ENCODE data around the gene MCF2L2.

MCF2L2 gene

DNA sequence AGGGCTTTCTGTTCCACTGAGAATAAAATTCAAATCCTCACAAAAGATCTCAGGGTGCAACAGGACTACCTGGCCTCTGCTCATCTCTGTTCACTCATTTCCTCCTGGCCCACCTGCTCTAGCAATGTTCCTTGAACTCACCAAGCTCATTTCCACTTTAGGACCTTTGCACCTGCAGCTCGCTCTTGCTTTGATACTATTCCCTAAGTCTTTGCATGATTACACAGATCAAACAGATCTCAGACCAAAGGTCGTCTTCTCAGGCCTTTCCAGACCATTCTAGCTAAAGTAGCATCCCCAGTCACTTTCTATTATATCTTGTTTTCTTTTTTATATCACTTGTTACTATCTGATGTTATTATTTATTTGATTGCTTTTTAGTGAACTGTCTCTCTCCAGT is 120.7 kb downstream of the MCF2L2 start:
- no peak for TF ChIP-seq CTCF (IDR thresholded peaks at IDR 0.05; ENCODE audit: insufficient read depth, low read length, missing control alignments)
- H3K4me3 ChIP-seq (ENCODE audit: low read depth, low read length), result no peak overlapping the region
- POLR2A ChIA-PET, result interaction anchor here (0.7 kb wide), 1 partner anchor 22 kb away, joined by 3 read pairs; no protein-coding TSS in a partner anchor
- CTCF ChIA-PET, result no interaction called here
- no peak for DNase-seq (ENCODE audit: low read depth, low spot score)

GRCh38 chr3:183306798-183307671 is 121.4 kb downstream of the MCF2L2 start:
- no peak overlapping the region for H3K4me3 ChIP-seq (ENCODE audit: low read depth, low read length)
- ChIA-PET POLR2A (interaction anchor here (0.7 kb wide), 1 partner anchor 21 kb away, joined by 3 read pairs; no protein-coding TSS in a partner anchor), CTCF (no interaction called here)
- no peak for TF ChIP-seq CTCF (IDR thresholded peaks at IDR 0.05; ENCODE audit: insufficient read depth, low read length, missing control alignments)
- no peak for DNase-seq (ENCODE audit: low read depth, low spot score)

DNA sequence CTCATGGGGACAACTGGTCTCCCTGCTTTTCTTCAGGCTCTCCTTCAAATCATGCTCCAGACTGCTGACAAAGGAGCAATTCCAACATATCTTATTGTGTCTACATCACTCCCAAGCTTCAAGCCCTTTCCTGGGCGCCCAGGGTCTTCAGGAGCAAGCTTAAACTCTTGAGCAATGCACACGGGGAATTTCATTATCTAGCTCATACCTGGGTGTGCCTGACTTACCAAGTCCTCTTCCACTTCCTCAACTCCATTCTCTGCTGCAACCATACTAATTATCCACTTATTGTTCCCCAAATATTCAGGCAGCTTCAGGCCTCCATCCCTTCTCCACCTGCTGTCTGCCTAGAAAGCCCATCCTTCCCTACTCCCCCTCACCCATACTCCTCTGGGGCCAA is 124.7 kb downstream of the MCF2L2 start:
- no peak for TF ChIP-seq CTCF (IDR thresholded peaks at IDR 0.05; ENCODE audit: insufficient read depth, low read length, missing control alignments)
- H3K4me3 ChIP-seq (ENCODE audit: low read depth, low read length), result no peak overlapping the region
- ChIA-PET CTCF (interaction anchor here (0.8 kb wide), 1 partner anchor 80 kb away, joined by 5 read pairs; no protein-coding TSS in a partner anchor), POLR2A (no interaction called here)
- no peak for DNase-seq (ENCODE audit: low read depth, low spot score)

DNA sequence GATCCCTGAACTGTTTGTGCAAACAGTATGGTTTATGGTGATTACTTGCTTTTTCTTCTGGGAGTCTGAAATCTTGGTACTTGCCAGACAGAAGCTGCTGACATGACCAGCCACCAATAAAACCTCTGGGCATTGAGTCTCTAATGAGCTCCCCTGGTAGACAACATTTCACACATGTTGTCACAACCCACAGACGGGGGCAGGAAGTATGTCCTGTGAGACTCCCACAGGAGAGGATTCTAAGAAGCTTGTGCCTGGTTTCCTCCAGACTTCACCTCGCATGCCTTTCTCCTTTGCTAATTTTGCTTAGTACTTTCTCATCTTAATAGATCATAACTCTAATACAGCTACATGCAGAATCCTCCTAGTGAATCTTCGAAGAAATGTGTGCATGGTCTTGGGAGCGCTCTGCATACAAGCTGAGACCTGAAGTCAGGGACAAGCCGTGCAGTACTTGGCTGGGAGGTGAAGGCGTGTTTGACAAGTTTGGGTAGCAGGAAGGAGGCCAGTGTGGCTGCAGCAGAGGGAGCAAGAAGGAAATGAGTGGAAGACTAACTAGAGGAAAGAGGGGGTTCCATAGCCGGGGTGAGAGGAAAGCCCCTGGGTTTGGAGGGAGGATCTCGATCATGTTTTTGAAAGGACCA is 126.4 kb downstream of the MCF2L2 start:
- ChIA-PET CTCF (no interaction called here), POLR2A (no interaction called here)
- H3K4me3 ChIP-seq (ENCODE audit: low read depth, low read length), result no peak overlapping the region
- no peak for TF ChIP-seq CTCF (IDR thresholded peaks at IDR 0.05; ENCODE audit: insufficient read depth, low read length, missing control alignments)
- DNase-seq (ENCODE audit: low read depth, low spot score), result no peak

DNA sequence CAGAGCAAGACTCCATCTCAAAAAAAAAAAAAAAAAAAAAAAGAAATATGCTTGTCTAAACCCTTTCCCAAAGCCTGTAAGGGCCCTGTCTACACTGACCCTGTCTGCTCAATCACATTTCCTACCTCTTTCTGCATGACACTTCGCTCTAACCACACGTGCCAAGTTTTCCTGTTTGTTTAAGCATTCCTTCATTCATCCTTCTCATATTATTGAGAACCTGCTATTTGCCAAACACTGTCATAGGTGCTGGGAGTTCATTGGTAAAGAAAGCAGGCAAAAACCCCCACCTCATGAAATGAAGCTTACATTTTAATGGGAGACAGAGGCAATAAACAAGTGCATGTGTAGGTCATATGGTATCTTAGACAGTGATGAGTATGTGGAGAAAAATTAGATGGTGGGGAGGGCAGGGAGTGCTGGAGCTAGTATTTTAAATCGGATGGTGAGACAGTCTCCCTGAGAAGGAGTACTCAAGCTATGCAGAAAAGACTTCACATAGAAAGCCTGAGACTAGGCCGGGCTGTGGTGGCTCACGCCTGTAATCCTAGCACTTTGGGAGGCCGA is 127.3 kb downstream of the MCF2L2 start:
- TF ChIP-seq CTCF (IDR thresholded peaks at IDR 0.05; ENCODE audit: insufficient read depth, low read length, missing control alignments), result no peak
- POLR2A ChIA-PET, result no interaction called here
- CTCF ChIA-PET, result interaction anchor here (0.7 kb wide), 1 partner anchor 139 kb away, joined by 3 read pairs; no protein-coding TSS in a partner anchor

GRCh38 chr3:183299976-183300375 is 128.4 kb downstream of the MCF2L2 start:
- H3K4me3 ChIP-seq (ENCODE audit: low read depth, low read length), result no peak overlapping the region
- no peak for DNase-seq (ENCODE audit: low read depth, low spot score)
- TF ChIP-seq CTCF (IDR thresholded peaks at IDR 0.05; ENCODE audit: insufficient read depth, low read length, missing control alignments), result no peak
- CTCF ChIA-PET, result no interaction called here
- POLR2A ChIA-PET, result no interaction called here

More for the DNA sequence above, 127.3 kb downstream of the MCF2L2 start:
- H3K4me3 ChIP-seq (ENCODE audit: low read depth, low read length), result no peak overlapping the region
- DNase-seq (ENCODE audit: low read depth, low spot score), result peak; percentile 49
